HL-60/S4 treated with retinoic acid at 250 ng/mL for 4 days and 3 days (cell line): ENCODE results near the gene SFI1.

Experiments
- in situ Hi-C: fragments of 300-500 bp; cut with MboI; formaldehyde crosslinking; loops from 2 replicates; pipeline ENCODE4 v1.7.0; 2022; ENCODE audit warnings: low sequenced_read_pairs

The SFI1 gene

GRCh38 chr22:31661851-31662667 is 165.7 kb downstream of the SFI1 start, which contains the start of gene PISD:
Gene PISD, minus strand, starts transcription at chr22:31662215. Its CDS starts 7 bp downstream, at chr22:31662208.
- in situ Hi-C loops: loop anchor here (25.0 kb wide), 1 partner anchor 300 kb away; no protein-coding TSS in a partner anchor

- in situ Hi-C loops: loop anchor here (25.0 kb wide), 1 partner anchor 300 kb away; no protein-coding TSS in a partner anchor
These were observed 166.3 kb downstream of the SFI1 start for GRCh38 chr22:31662668-31663037.
